ENCODE data around the gene HEATR5A. TPM values are rescaled to one million over a fixed set of nuclear protein-coding genes. Genes with fewer than 3 reads are reported as not detected.
A peak's percentile ranks its signal among the peaks of the same experiment; 100 is the strongest.

The HEATR5A gene
- total and polyA plus RNA-seq, 2 donors (not counting 1 experiment from before 2014, with no cell fraction given) = 4.8 to 22.1 TPM

DNA sequence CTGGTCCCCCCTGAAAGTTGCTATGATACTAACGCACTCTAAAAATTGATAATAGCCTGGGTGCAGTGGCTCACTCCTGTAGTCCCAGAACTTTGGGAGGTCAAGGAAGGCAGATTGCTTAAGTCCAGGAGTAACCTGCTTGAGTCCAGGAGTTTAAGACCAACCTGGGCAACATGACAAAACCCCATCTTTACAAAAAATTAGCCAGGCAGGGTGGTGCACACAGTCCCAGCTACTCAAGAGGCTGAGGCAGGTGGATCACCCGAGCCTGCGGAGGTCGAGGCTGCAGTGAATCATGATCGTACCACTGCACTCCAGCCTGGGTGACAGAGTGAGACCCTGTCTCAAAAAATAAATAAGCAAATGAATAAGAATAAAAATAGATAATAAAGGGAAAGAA, 42.9 kb downstream of the HEATR5A start:
- Histone ChIP-seq H3K9me3 (ENCODE audit: control extremely low read depth in 1 of 3, control insufficient read depth in 2 of 3, insufficient read depth in 1 of 3, low read length in 2 of 3) (no peaks in the 10 kb centered on the region), H3K4me1 (ENCODE audit: control insufficient read depth in 2 of 2, insufficient read depth in 2 of 2, low read length in 2 of 2) (no peaks in the 10 kb centered on the region), H3K27ac (ENCODE audit: low read length in 2 of 2) (no peak overlapping the region), H3K36me3 (replicated peaks in 1 of 2; ENCODE audit: control extremely low read depth in 1 of 2, control insufficient read depth in 1 of 2, extremely low read depth in 1 of 2, insufficient read depth in 2 of 2, low read length in 1 of 2) (peaks cover 1 to 6% of the 10 kb centered on the region in 2 experiments), H3K4me2 (replicated peaks; ENCODE audit: low read depth, low read length, poor library complexity, severe bottlenecking) (no peak overlapping the region), H3K27me3 (replicated peaks in 1 of 4; ENCODE audit: control extremely low read depth in 1 of 4, control insufficient read depth in 3 of 4, insufficient read depth in 4 of 4, low read length in 3 of 4) (no peaks in the 10 kb centered on the region), H3K79me2 (ENCODE audit: control insufficient read depth, insufficient read depth, low read length) (no peaks in the 10 kb centered on the region), H2AFZ (ENCODE audit: insufficient read depth, low read depth, low read length, poor library complexity, severe bottlenecking) (no peak overlapping the region), H3K9ac (ENCODE audit: low read length) (no peak overlapping the region), H3K4me3 (ENCODE audit: control extremely low read depth in 1 of 5, extremely low read depth in 1 of 5, insufficient read depth in 1 of 5, low read depth in 2 of 5, low read length in 4 of 5) (no peak overlapping the region), H4K20me1 (ENCODE audit: control insufficient read depth, insufficient read depth, low read length, poor library complexity, severe bottlenecking) (no peaks in the 10 kb centered on the region)
- no peak overlapping the region for H3K27ac Mint-ChIP-seq
- H3K9me3 Mint-ChIP-seq (ENCODE audit: insufficient read depth) = no peaks in the 10 kb centered on the region
- no peak overlapping the region for H3K4me3 Mint-ChIP-seq
- ATAC-seq (ENCODE audit: low read depth) = no peak
- TF ChIP-seq EZH2 (IDR thresholded peaks at IDR 0.05; ENCODE audit: borderline replicate concordance, insufficient read depth, low read depth, low read length, poor library complexity, severe bottlenecking) = no peak
- TF ChIP-seq, protein P1, sequence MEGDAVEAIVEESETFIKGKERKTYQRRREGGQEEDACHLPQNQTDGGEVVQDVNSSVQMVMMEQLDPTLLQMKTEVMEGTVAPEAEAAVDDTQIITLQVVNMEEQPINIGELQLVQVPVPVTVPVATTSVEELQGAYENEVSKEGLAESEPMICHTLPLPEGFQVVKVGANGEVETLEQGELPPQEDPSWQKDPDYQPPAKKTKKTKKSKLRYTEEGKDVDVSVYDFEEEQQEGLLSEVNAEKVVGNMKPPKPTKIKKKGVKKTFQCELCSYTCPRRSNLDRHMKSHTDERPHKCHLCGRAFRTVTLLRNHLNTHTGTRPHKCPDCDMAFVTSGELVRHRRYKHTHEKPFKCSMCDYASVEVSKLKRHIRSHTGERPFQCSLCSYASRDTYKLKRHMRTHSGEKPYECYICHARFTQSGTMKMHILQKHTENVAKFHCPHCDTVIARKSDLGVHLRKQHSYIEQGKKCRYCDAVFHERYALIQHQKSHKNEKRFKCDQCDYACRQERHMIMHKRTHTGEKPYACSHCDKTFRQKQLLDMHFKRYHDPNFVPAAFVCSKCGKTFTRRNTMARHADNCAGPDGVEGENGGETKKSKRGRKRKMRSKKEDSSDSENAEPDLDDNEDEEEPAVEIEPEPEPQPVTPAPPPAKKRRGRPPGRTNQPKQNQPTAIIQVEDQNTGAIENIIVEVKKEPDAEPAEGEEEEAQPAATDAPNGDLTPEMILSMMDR (IDR thresholded peaks at IDR 0.05) = no peak
- H3K4me1 Mint-ChIP-seq = no peaks in the 10 kb centered on the region
- 100% methylated on average over 1 of the region's 5 CpGs for WGBS (ENCODE audit: insufficient coverage)
- H3K27me3 Mint-ChIP-seq = no peaks in the 10 kb centered on the region
- intact Hi-C loops (cut with micrococcal nuclease) = no loop called here
- ChIA-PET POLR2A (no interaction called here), CTCF (interaction anchor here (0.6 kb wide), 1 partner anchor 227 kb away, joined by 4 read pairs; no protein-coding TSS in a partner anchor)
- DNase-seq = no peak

DNA sequence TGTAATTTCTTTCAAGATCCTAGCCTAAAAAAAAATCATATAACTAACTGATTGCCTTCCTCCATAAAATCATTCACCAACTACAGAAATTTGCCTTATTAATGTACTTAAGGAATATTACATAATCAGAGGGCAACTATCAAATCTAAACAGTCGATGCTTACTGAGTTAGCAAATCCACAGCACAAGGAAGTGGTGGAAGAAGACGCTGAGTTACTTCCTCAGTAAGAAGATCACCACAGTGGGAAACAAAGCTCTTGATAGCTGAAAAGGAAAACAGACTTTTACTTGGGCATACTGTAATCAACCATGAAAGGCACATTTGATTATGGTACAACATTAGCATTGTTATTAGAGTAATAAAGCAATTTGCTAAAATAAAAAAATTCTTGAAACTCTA, 48.7 kb downstream of the HEATR5A start:
- H4K20me1 ChIP-seq (ENCODE audit: control insufficient read depth, insufficient read depth, low read length, poor library complexity, severe bottlenecking) = no peaks in the 10 kb centered on the region
- no peaks in the 10 kb centered on the region for H3K27me3 Mint-ChIP-seq
- DNase-seq = no peak

More for the DNA sequence above, 48.7 kb downstream of the HEATR5A start:
- Histone ChIP-seq H3K4me1 (ENCODE audit: control insufficient read depth in 2 of 2, insufficient read depth in 2 of 2, low read length in 2 of 2) (no peaks in the 10 kb centered on the region), H3K27me3 (replicated peaks in 1 of 4; ENCODE audit: control extremely low read depth in 1 of 4, control insufficient read depth in 3 of 4, insufficient read depth in 4 of 4, low read length in 3 of 4) (no peaks in the 10 kb centered on the region), H3K9ac (ENCODE audit: low read length) (no peak overlapping the region), H3K36me3 (replicated peaks in 1 of 2; ENCODE audit: control extremely low read depth in 1 of 2, control insufficient read depth in 1 of 2, extremely low read depth in 1 of 2, insufficient read depth in 2 of 2, low read length in 1 of 2) (peaks cover 4 to 10% of the 10 kb centered on the region in 2 experiments), H3K4me2 (replicated peaks; ENCODE audit: low read depth, low read length, poor library complexity, severe bottlenecking) (no peak overlapping the region), H3K4me3 (ENCODE audit: control extremely low read depth in 1 of 5, extremely low read depth in 1 of 5, insufficient read depth in 1 of 5, low read depth in 2 of 5, low read length in 4 of 5) (no peak overlapping the region), H3K9me3 (ENCODE audit: control extremely low read depth in 1 of 3, control insufficient read depth in 2 of 3, insufficient read depth in 1 of 3, low read length in 2 of 3) (no peaks in the 10 kb centered on the region), H2AFZ (ENCODE audit: insufficient read depth, low read depth, low read length, poor library complexity, severe bottlenecking) (no peak overlapping the region), H3K79me2 (ENCODE audit: control insufficient read depth, insufficient read depth, low read length) (no peaks in the 10 kb centered on the region), H3K27ac (ENCODE audit: low read length in 2 of 2) (no peak overlapping the region)
- no peak for ATAC-seq (ENCODE audit: low read depth)
- POLR2A ChIA-PET = no interaction called here
- no peaks in the 10 kb centered on the region for H3K4me1 Mint-ChIP-seq
- no peak overlapping the region for H3K4me3 Mint-ChIP-seq
- no CpG with 5 or more reads among the region's 2 CpGs for WGBS (ENCODE audit: insufficient coverage)
- CTCF ChIA-PET = no interaction called here
- TF ChIP-seq, protein P1 (IDR thresholded peaks at IDR 0.05) = no peak
- no peak for TF ChIP-seq EZH2 (IDR thresholded peaks at IDR 0.05; ENCODE audit: borderline replicate concordance, insufficient read depth, low read depth, low read length, poor library complexity, severe bottlenecking)
- H3K9me3 Mint-ChIP-seq (ENCODE audit: insufficient read depth) = no peaks in the 10 kb centered on the region
- peak overlapping the region; percentile 20 for H3K27ac Mint-ChIP-seq
- intact Hi-C loops (cut with micrococcal nuclease) = no loop called here
